Testis (tissue), 3 donors: ENCODE data around the gene SLC7A7. TPM values are rescaled to one million over a fixed set of nuclear protein-coding genes. Genes with fewer than 3 reads are reported as not detected.

Experiments used
- DNase-seq: peaks from one replicate; pipeline ENCODE4 v3.0.0-alpha.2; 2019
- H3K27ac ChIP-seq, 2 donors: fragments of 200-600 bp; sonication (generic); one replicate each; pipeline ENCODE4 v1.5.1; 2019
- H3K27me3 ChIP-seq: fragments of 200-600 bp; sonication (generic); one replicate; pipeline ENCODE4 v1.5.1; 2019
- H3K36me3 ChIP-seq: fragments of 200-600 bp; sonication (generic); one replicate; pipeline ENCODE4 v1.5.1; 2017; ENCODE audit warnings: low read depth; ENCODE audit errors: missing control alignments
- H3K4me1 ChIP-seq: fragments of 200-600 bp; sonication (generic); one replicate; pipeline ENCODE4 v1.5.1; 2019
- H3K4me3 ChIP-seq, 2 donors: fragments of 200-600 bp; sonication (generic); one replicate each; pipeline ENCODE4 v1.5.1; 2017 to 2019
- H3K9me3 ChIP-seq: fragments of 200-600 bp; sonication (generic); one replicate; pipeline ENCODE4 v1.5.1; 2017
- CTCF ChIP-seq, 3 experiments: fragments of 450-650 bp in 2 of 3; fragments of 200-600 bp in 1 of 3; sonication (generic) in 1 of 3; IDR thresholded peaks; one replicate each; pipeline ENCODE4 v1.5.1; 2016 to 2019; ENCODE audit warnings: antibody characterized with exemption in 3 of 3, mild to moderate bottlenecking in 2 of 3, moderate library complexity in 1 of 3
- POLR2A ChIP-seq: fragments of 450-650 bp; IDR thresholded peaks from one replicate; pipeline ENCODE4 v1.6.1; 2017; ENCODE audit warnings: antibody characterized with exemption, mild to moderate bottlenecking, moderate library complexity
- WGBS, 2 donors: methylation state at CpG; one replicate each; pipeline ENCODE4 v1.1.5; 2018; 5-methylcytosine and 5-hydroxymethylcytosine counted together
- intact Hi-C: fragments of 100-400 bp; cut with DNase I; formaldehyde crosslinking; loops from one replicate; pipeline ENCODE4 v1.15.1; 2023; ENCODE audit warnings: low total_unique reads
- polyA plus RNA-seq: library from polyadenylated mRNA; stranded (reverse); fragments of 350-450 nt; fragmentation: Illumina TruSeq; extraction: RNeasy Lipid Tissue Mini Kit (QIAGEN cat#74804); gene quantifications from one replicate; pipeline ENCODE4 v1.2.3, GENCODE V29; 2014; ENCODE audit warnings: low read depth, low replicate concordance; ENCODE audit not compliant: insufficient read depth
- total RNA-seq, 2 donors: library from RNA; depleted of rRNA; stranded (reverse); fragments of >200 nt; gene quantifications; one replicate each; pipeline ENCODE4 v1.2.3, GENCODE V29; 2016

Gene SLC7A7
- total and polyA plus RNA-seq, 3 donors from 2014 or later, result 22.2 to 77.1 (median 34.7) TPM

DNA sequence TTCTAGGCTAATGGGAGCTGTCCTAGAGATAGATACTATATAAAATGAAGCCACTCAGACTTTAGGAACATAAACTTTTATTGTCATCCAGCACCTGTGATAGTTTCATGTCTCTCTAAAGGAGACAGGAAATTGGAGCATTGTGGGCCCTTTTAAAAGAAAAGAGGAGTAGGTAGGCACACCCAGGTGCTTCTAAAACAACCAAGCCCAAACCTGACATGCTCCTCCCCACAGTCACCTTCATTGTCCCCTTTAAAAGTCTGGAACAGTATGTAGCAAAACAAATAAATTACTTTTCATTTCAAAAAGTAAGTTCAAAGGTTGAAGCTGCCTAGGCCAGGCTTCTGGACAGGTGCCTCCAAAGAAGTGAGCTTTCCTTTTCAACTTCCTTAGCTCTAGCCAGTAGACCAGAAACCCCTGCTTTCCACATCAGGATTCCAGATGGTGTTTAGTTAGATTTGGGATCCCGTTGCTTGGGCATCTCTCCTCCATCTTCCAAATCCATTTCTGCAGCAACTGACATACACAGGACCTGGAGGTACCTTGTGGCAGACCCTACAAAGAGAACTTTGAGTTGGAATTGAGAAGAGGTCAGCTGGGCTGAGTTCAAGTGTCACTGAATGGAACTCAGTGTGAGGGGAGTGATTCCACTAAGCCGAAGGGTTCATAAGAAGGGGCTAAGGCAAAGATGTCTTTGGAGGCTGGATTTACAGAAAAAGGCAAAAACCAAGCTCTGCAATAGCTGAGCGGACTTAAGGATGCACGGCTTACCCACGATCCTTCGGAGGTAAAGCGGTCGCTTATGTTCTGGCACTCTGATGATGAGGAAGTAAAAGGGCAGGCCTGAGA lies 41.8 kb downstream of the SLC7A7 start:
- Histone ChIP-seq H3K4me1 (no peaks in the 10 kb centered on the region), H3K36me3 (no peaks in the 10 kb centered on the region), H3K27me3 (no peaks in the 10 kb centered on the region), H3K4me3 (no peak overlapping the region), H3K27ac (no peak overlapping the region), H3K9me3 (no peaks in the 10 kb centered on the region)
- intact Hi-C loops, result no loop called here
- no peak for DNase-seq
- WGBS, 2 donors, result 89 to 96% methylated on average over 8 of the region's 8 CpGs
- TF ChIP-seq POLR2A (no peak), CTCF (IDR thresholded peaks at IDR 0.05) (no peak)

DNA sequence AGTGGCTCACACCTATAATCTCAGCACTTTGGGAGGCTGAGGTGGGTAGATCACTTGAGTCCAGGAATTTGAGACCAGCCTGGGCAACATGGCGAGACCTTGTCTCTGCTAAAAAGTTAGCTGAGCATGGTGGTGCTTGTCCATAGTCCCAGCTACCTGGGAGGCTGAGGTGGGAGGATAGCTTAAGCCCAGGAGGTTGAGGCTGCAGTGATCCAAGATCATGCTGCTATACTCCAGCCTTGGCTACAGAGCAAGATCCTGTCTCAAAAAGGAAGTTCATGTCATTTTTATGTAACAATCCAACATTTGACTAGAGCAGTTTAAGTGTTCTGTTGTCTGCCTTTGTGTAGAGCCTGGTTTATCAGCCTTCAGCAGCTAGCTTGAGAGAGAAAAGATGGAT lies 42.5 kb downstream of the SLC7A7 start:
- TF ChIP-seq CTCF (IDR thresholded peaks at IDR 0.05), result no peak
- no peak for TF ChIP-seq POLR2A
- Histone ChIP-seq H3K27ac (no peak overlapping the region), H3K36me3 (no peaks in the 10 kb centered on the region), H3K27me3 (no peaks in the 10 kb centered on the region), H3K9me3 (no peaks in the 10 kb centered on the region), H3K4me3 (no peak overlapping the region), H3K4me1 (peaks cover 2% of the 10 kb centered on the region)
- WGBS, 2 donors, result 90 to 100% methylated on average over 1 of the region's 1 CpG
- DNase-seq, result no peak
- intact Hi-C loops, result no loop called here

DNA sequence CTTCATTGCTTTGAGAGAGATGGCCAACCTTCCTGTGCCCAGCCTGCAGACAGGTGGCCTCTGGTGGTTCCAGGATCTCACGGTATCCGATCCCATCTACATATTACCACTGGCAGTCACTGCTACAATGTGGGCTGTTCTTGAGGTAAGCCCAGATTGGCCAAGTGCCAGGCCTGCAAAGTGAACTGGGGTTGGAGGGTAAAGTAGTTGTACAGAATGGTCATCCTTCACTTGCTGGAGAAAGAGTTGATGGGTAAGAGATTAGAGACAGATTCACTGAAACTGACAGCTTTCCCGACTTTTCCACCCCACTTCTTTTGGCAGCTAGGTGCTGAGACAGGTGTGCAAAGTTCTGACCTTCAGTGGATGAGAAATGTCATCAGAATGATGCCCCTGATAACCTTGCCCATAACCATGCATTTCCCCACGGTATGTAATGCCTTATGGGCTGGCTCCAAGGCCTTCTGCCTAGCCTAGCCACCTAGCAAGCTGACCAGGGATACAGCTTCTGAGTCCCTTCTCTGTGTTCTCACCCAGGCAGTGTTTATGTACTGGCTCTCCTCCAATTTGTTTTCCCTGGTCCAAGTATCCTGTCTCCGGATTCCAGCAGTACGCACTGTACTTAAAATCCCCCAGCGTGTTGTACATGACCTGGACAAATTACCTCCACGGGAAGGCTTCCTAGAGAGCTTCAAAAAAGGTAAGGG lies 44.6 kb downstream of the SLC7A7 start:
- no peak for DNase-seq

GRCh38 chr14:22769369-22769768 lies 45.9 kb downstream of the SLC7A7 start:
- Histone ChIP-seq H3K36me3 (no peaks in the 10 kb centered on the region), H3K27ac (no peak overlapping the region), H3K27me3 (no peaks in the 10 kb centered on the region), H3K4me3 (no peak overlapping the region), H3K4me1 (peaks cover 12% of the 10 kb centered on the region), H3K9me3 (no peaks in the 10 kb centered on the region)
- intact Hi-C loops, result no loop called here
- no peak for TF ChIP-seq CTCF (IDR thresholded peaks at IDR 0.05)
- TF ChIP-seq POLR2A, result no peak
- 80 to 91% methylated on average over 2 of the region's 2 CpGs for WGBS, 2 donors
- no peak for DNase-seq

More for the DNA sequence above, 44.6 kb downstream of the SLC7A7 start:
- intact Hi-C loops, result no loop called here
- H3K4me3 ChIP-seq, result no peak overlapping the region
- no peaks in the 10 kb centered on the region for H3K36me3 ChIP-seq
- peaks cover 12% of the 10 kb centered on the region for H3K4me1 ChIP-seq
- WGBS, 2 donors, result 86 to 88% methylated on average over 8 of the region's 8 CpGs
- no peak for TF ChIP-seq POLR2A
- no peak for TF ChIP-seq CTCF (IDR thresholded peaks at IDR 0.05)
- H3K27me3 ChIP-seq, result no peaks in the 10 kb centered on the region
- H3K9me3 ChIP-seq, result no peaks in the 10 kb centered on the region
- H3K27ac ChIP-seq, result no peak overlapping the region
